Keratinocyte (primary cell): ENCODE measurements around the gene GDPD5. TPM values are rescaled to one million over a fixed set of nuclear protein-coding genes. Genes with fewer than 3 reads are reported as not detected.

ENCODE experiments used
- DNase-seq: peaks from one replicate; pipeline ENCODE4 v3.0.0-alpha.2; 2011; ENCODE audit warnings: low read depth, missing footprints, low spot score
- FAIRE-seq: peaks from 2 replicates; lab custom pipeline; 2011; peaks lifted over from hg19 to GRCh38; lab: Jason Lieb, UNC
- H2AFZ ChIP-seq: 2 replicates; pipeline ENCODE4 v1.6.0; 2012; ENCODE audit warnings: low read length, control low read depth, inconsistent platforms; ENCODE audit not compliant: control insufficient read depth
- H3K27ac ChIP-seq: 2 replicates; pipeline ENCODE4 v1.5.1; 2011; ENCODE audit warnings: low read length; ENCODE audit not compliant: control insufficient read depth, insufficient read depth
- H3K27me3 ChIP-seq: 3 replicates; pipeline ENCODE4 v1.6.0; 2011; ENCODE audit warnings: low read length; ENCODE audit not compliant: control insufficient read depth, insufficient read depth; ENCODE audit errors: extremely low read depth
- H3K36me3 ChIP-seq, 2 experiments: 2 replicates in 1 of 2; 3 replicates in 1 of 2; pipeline ENCODE4 v1.5.1; 2011; ENCODE audit warnings: low read length in 2 of 2, mild to moderate bottlenecking in 1 of 2; ENCODE audit not compliant: control insufficient read depth in 2 of 2, insufficient read depth in 2 of 2; ENCODE audit errors: extremely low read depth in 1 of 2
- H3K4me1 ChIP-seq: 3 replicates; pipeline ENCODE4 v1.5.1; 2011; ENCODE audit warnings: low read length; ENCODE audit not compliant: control insufficient read depth, insufficient read depth; ENCODE audit errors: extremely low read depth
- H3K4me2 ChIP-seq: 3 replicates; pipeline ENCODE4 v1.6.0; 2011; ENCODE audit warnings: low read depth, low read length; ENCODE audit not compliant: control insufficient read depth, insufficient read depth; ENCODE audit errors: extremely low read depth
- H3K4me3 ChIP-seq, 3 experiments: fragments of 200-600 bp in 1 of 3; sonication (generic) in 1 of 3; 2 replicates in 2 of 3; 3 replicates in 1 of 3; pipeline ENCODE4 v1.5.1; 2011 to 2016; ENCODE audit warnings: low read length in 3 of 3, mild to moderate bottlenecking in 3 of 3, control low read depth in 2 of 3, inconsistent platforms in 1 of 3, low read depth in 1 of 3, mixed read lengths in 1 of 3, mixed run types in 1 of 3, moderate library complexity in 1 of 3; ENCODE audit not compliant: control insufficient read depth in 2 of 3, insufficient read depth in 2 of 3; ENCODE audit errors: extremely low read depth in 1 of 3
- H3K79me2 ChIP-seq: 2 replicates; pipeline ENCODE4 v1.6.0; 2012; ENCODE audit warnings: low read length; ENCODE audit not compliant: control insufficient read depth, insufficient read depth
- H3K9ac ChIP-seq: 3 replicates; pipeline ENCODE4 v1.6.0; 2011; ENCODE audit warnings: low read length; ENCODE audit not compliant: control insufficient read depth, insufficient read depth; ENCODE audit errors: extremely low read depth
- H3K9me1 ChIP-seq: 3 replicates; pipeline ENCODE4 v1.6.0; 2011; ENCODE audit warnings: low read length; ENCODE audit not compliant: control insufficient read depth, insufficient read depth; ENCODE audit errors: extremely low read depth
- H3K9me3 ChIP-seq: 2 replicates; pipeline ENCODE4 v1.5.1; 2012; ENCODE audit warnings: low read depth, low read length; ENCODE audit not compliant: control insufficient read depth
- H4K20me1 ChIP-seq: 3 replicates; pipeline ENCODE4 v1.6.0; 2011; ENCODE audit warnings: low read length; ENCODE audit not compliant: control insufficient read depth, insufficient read depth; ENCODE audit errors: extremely low read depth
- CTCF ChIP-seq, 3 experiments: IDR thresholded peaks in 1 of 3; conservative IDR thresholded peaks in 1 of 3; optimal IDR thresholded peaks in 1 of 3; 2 replicates in 2 of 3; 3 replicates in 1 of 3; pipeline versions ENCODE3 to v1.5.1; 2011; ENCODE audit warnings: low read length in 3 of 3, mild to moderate bottlenecking in 3 of 3, moderate library complexity in 2 of 3, control low read depth in 1 of 3, inconsistent platforms in 1 of 3; ENCODE audit not compliant: insufficient read depth in 2 of 3; ENCODE audit errors: extremely low read depth in 1 of 3
- EZH2 ChIP-seq: IDR thresholded peaks from one replicate; pipeline ENCODE4 v1.6.1; 2012; ENCODE audit warnings: inconsistent platforms, mild to moderate bottlenecking, low read length, moderate library complexity
- dilution Hi-C: fragments of 300-500 bp; cut with MboI; formaldehyde crosslinking; loops from one replicate; pipeline ENCODE4 v1.7.0; 2020; ENCODE audit warnings: low sequenced_read_pairs; ENCODE audit not compliant: extremely low pct_ligation_motif_present
- polyA plus RNA-seq, 5 experiments: library from polyadenylated mRNA; depleted of rRNA in 3 of 5; stranded (reverse) in 3 of 5; stranded (forward) in 1 of 5; unstranded in 1 of 5; fragments of >200 nt; gene quantifications; 1 replicate in 1 of 5; 2 replicates in 3 of 5; 3 replicates in 1 of 5; pipeline versions ENCODE4 v1.2.1 to v1.2.3, GENCODE V29; 2011 to 2012; ENCODE audit warnings: missing spikeins in 2 of 5, low read depth in 1 of 5, low replicate concordance in 1 of 5

GDPD5 gene
- polyA plus RNA-seq, 1 donor (not counting 4 experiments of a cell fraction or from before 2014, with no cell fraction given), result 2.1 TPM

- no peaks in the 10 kb centered on the region for H3K36me3 ChIP-seq
- no peaks in the 10 kb centered on the region for H3K9me3 ChIP-seq
- no peak for DNase-seq
- H3K79me2 ChIP-seq, result no peaks in the 10 kb centered on the region
- H4K20me1 ChIP-seq, result no peaks in the 10 kb centered on the region
- no peak overlapping the region for H3K4me3 ChIP-seq
- dilution Hi-C loops, result no loop called here
- H2AFZ ChIP-seq, result no peak overlapping the region
- TF ChIP-seq CTCF (optimal IDR thresholded peaks at IDR 0.05 in 1 of 3, IDR thresholded peaks at IDR 0.05 in 1 of 3, conservative IDR thresholded peaks at IDR 0.05 in 1 of 3; ENCODE audit: extremely low read depth in 1 of 3, insufficient read depth in 2 of 3, low read length in 3 of 3) (no peak), EZH2 (no peak)
- no peak overlapping the region for H3K4me2 ChIP-seq
- H3K9ac ChIP-seq, result no peak overlapping the region
- H3K27me3 ChIP-seq, result no peaks in the 10 kb centered on the region
- no peak for FAIRE-seq
- H3K4me1 ChIP-seq, result peaks cover 6% of the 10 kb centered on the region
- no peak overlapping the region for H3K27ac ChIP-seq
- H3K9me1 ChIP-seq, result no peaks in the 10 kb centered on the region
Measured at GRCh38 chr11:75463106-75463774, 62.5 kb downstream of the GDPD5 start.

- Histone ChIP-seq H4K20me1 (no peaks in the 10 kb centered on the region), H2AFZ (no peak overlapping the region), H3K9ac (no peak overlapping the region), H3K27ac (no peak overlapping the region), H3K9me3 (no peaks in the 10 kb centered on the region), H3K4me1 (peaks cover 6% of the 10 kb centered on the region), H3K4me3 (no peak overlapping the region), H3K27me3 (no peaks in the 10 kb centered on the region), H3K9me1 (no peaks in the 10 kb centered on the region), H3K36me3 (no peaks in the 10 kb centered on the region), H3K79me2 (no peaks in the 10 kb centered on the region), H3K4me2 (no peak overlapping the region)
- DNase-seq (no peak), FAIRE-seq (no peak)
- dilution Hi-C loops, result no loop called here
- TF ChIP-seq CTCF (optimal IDR thresholded peaks at IDR 0.05 in 1 of 3, IDR thresholded peaks at IDR 0.05 in 1 of 3, conservative IDR thresholded peaks at IDR 0.05 in 1 of 3; ENCODE audit: extremely low read depth in 1 of 3, insufficient read depth in 2 of 3, low read length in 3 of 3), result no peak
Measured at GRCh38 chr11:75462117-75462653, 63.6 kb downstream of the GDPD5 start.
